GM20000 (cell line): ENCODE data around the gene DHRSX.

Experiments
- DNase-seq: peaks from one replicate; pipeline ENCODE4 v3.0.0; 2012; ENCODE audit warnings: low spot score
- CTCF ChIP-seq: IDR thresholded peaks from 2 replicates; pipeline ENCODE4 v1.5.1; 2012; ENCODE audit warnings: mild to moderate bottlenecking, control low read depth; ENCODE audit errors: extremely low read depth, missing control alignments

DHRSX gene

GRCh38 chrX:2416851-2417604 is 83.7 kb downstream of the DHRSX start:
- no peak for TF ChIP-seq CTCF
- DNase-seq, result no peak

- TF ChIP-seq CTCF, result no peak
- DNase-seq, result no peak
Measured at GRCh38 chrX:2414384-2414783, 86.4 kb downstream of the DHRSX start.

GRCh38 chrX:2413969-2414368 is 86.8 kb downstream of the DHRSX start:
- TF ChIP-seq CTCF, result no peak
- DNase-seq, result no peak

GRCh38 chrX:2412131-2412530 is 88.6 kb downstream of the DHRSX start:
- DNase-seq, result no peak
- TF ChIP-seq CTCF, result no peak

GRCh38 chrX:2410279-2411020 is 90.3 kb downstream of the DHRSX start:
- no peak for DNase-seq
- no peak for TF ChIP-seq CTCF

GRCh38 chrX:2409796-2410195 is 91.0 kb downstream of the DHRSX start:
- TF ChIP-seq CTCF, result no peak
- DNase-seq, result no peak

GRCh38 chrX:2408856-2409255 is 91.9 kb downstream of the DHRSX start:
- TF ChIP-seq CTCF, result no peak
- no peak for DNase-seq
